Endothelial cell of umbilical vein (primary cell): ENCODE results near the gene BRD1. TPM values are rescaled to one million over a fixed set of nuclear protein-coding genes. Genes with fewer than 3 reads are reported as not detected.

Source experiments
- BruUV-seq: library from RNA; stranded (reverse); fragments of 400-500 nt; replicated peaks from 2 replicates; lab custom pipeline; 2021; lab: Mats Ljungman, UMichigan
- CTCF ChIA-PET: fragments of 300-600, 350-600 bp; sonication (Branson Sonifier 250); formaldehyde crosslinking; loops from one replicate; lab custom pipeline; 2021; ENCODE audit warnings: antibody characterized with exemption, inconsistent platforms; lab: Charles Lee
- POLR2A ChIA-PET: fragments of 300-600, 350-600 bp; sonication (Branson Sonifier 250); formaldehyde crosslinking; loops from one replicate; lab custom pipeline; 2021; ENCODE audit warnings: antibody characterized with exemption, inconsistent platforms; lab: Charles Lee
- DNase-seq: peaks from one replicate; pipeline ENCODE4 v3.0.0-alpha.2; 2011; ENCODE audit warnings: low read depth, low spot score
- FAIRE-seq: peaks from 2 replicates; lab custom pipeline; 2011; peaks lifted over from hg19 to GRCh38; lab: Jason Lieb, UNC
- H2AFZ ChIP-seq: 2 replicates; pipeline ENCODE4 v1.6.0; 2012; ENCODE audit warnings: low read depth, low read length, control low read depth, inconsistent platforms
- H3K27ac ChIP-seq: 2 replicates; pipeline ENCODE4 v1.5.1; 2011; ENCODE audit warnings: low read depth, mild to moderate bottlenecking, control low read depth, low read length, moderate library complexity; ENCODE audit not compliant: insufficient read depth
- H3K27me3 ChIP-seq, 2 experiments: 2 replicates each; pipeline versions ENCODE4 v1.6.0 to v1.6.1; 2011; ENCODE audit warnings: low read length in 2 of 2, mixed read lengths in 1 of 2; ENCODE audit not compliant: control insufficient read depth in 2 of 2, insufficient read depth in 2 of 2
- H3K36me3 ChIP-seq, 2 experiments: 2 replicates in 1 of 2; 3 replicates in 1 of 2; pipeline ENCODE4 v1.5.1; 2011; ENCODE audit warnings: low read length in 2 of 2, mild to moderate bottlenecking in 1 of 2, moderate library complexity in 1 of 2; ENCODE audit not compliant: control insufficient read depth in 2 of 2, insufficient read depth in 2 of 2; ENCODE audit errors: extremely low read depth in 1 of 2
- H3K4me1 ChIP-seq: 3 replicates; pipeline ENCODE4 v1.5.1; 2011; ENCODE audit warnings: mild to moderate bottlenecking, low read length; ENCODE audit not compliant: control insufficient read depth, insufficient read depth; ENCODE audit errors: extremely low read depth
- H3K4me2 ChIP-seq: 2 replicates; pipeline ENCODE4 v1.6.1; 2011; ENCODE audit warnings: low read length, control low read depth, mixed read lengths; ENCODE audit not compliant: insufficient read depth
- H3K4me3 ChIP-seq, 3 experiments: fragments of 200-600 bp in 1 of 3; sonication (generic), shearing (Covaris generic) in 1 of 3; replicated peaks in 1 of 3; 2 replicates each; pipeline ENCODE4 v1.5.1; 2011 to 2016; ENCODE audit warnings: control low read depth in 3 of 3, low read length in 3 of 3, mild to moderate bottlenecking in 2 of 3, inconsistent platforms in 1 of 3, low read depth in 1 of 3, moderate library complexity in 1 of 3; ENCODE audit not compliant: insufficient read depth in 1 of 3
- H3K79me2 ChIP-seq: 2 replicates; pipeline ENCODE4 v1.6.0; 2012; ENCODE audit warnings: low read length, inconsistent platforms; ENCODE audit not compliant: control insufficient read depth, insufficient read depth
- H3K9ac ChIP-seq: replicated peaks from 2 replicates; pipeline ENCODE3; 2011; ENCODE audit warnings: low read length, control low read depth; ENCODE audit not compliant: insufficient read depth; ENCODE audit errors: extremely low read depth
- H3K9me1 ChIP-seq: replicated peaks from 3 replicates; pipeline ENCODE4 v1.6.0; 2011; ENCODE audit warnings: mild to moderate bottlenecking, low read length; ENCODE audit not compliant: control insufficient read depth, insufficient read depth; ENCODE audit errors: extremely low read depth
- H3K9me3 ChIP-seq: replicated peaks from 2 replicates; pipeline ENCODE4 v1.5.1; 2012; ENCODE audit warnings: low read length, inconsistent platforms; ENCODE audit not compliant: control insufficient read depth, insufficient read depth
- H4K20me1 ChIP-seq: replicated peaks from 2 replicates; pipeline ENCODE3; 2011; ENCODE audit warnings: mild to moderate bottlenecking, low read length; ENCODE audit not compliant: control insufficient read depth, insufficient read depth; ENCODE audit errors: extremely low read depth
- CTCF ChIP-seq, 2 donors: IDR thresholded peaks; 1 replicate in 1 of 2; 2 replicates in 1 of 2; pipeline ENCODE4 v1.5.1; 2011; ENCODE audit warnings: low read length in 2 of 2, mild to moderate bottlenecking in 2 of 2, moderate library complexity in 2 of 2, control low read depth in 1 of 2, inconsistent platforms in 1 of 2, low read depth in 1 of 2; ENCODE audit not compliant: insufficient read depth in 1 of 2; ENCODE audit errors: extremely low read depth in 1 of 2
- EZH2 ChIP-seq: IDR thresholded peaks from 2 replicates; pipeline ENCODE4 v1.6.1; 2012; ENCODE audit warnings: borderline replicate concordance, low read depth, mild to moderate bottlenecking, moderate library complexity, low read length, inconsistent platforms; ENCODE audit not compliant: severe bottlenecking
- FOS ChIP-seq: IDR thresholded peaks from 2 replicates; pipeline ENCODE4 v1.6.1; 2011; ENCODE audit warnings: mild to moderate bottlenecking, low read length, moderate library complexity, borderline replicate concordance; ENCODE audit not compliant: insufficient read depth
- GATA2 ChIP-seq: IDR thresholded peaks from 2 replicates; pipeline ENCODE4 v1.7.0; 2011; ENCODE audit warnings: low read depth, mild to moderate bottlenecking, moderate library complexity, mixed read lengths, low read length; ENCODE audit not compliant: insufficient read length, insufficient read depth
- JUN ChIP-seq: IDR thresholded peaks from 2 replicates; pipeline ENCODE4 v1.6.1; 2011; ENCODE audit warnings: borderline replicate concordance, low read depth; ENCODE audit not compliant: insufficient read length, insufficient read depth
- MAX ChIP-seq: IDR thresholded peaks from 2 replicates; pipeline ENCODE4 v1.6.1; 2011; ENCODE audit not compliant: insufficient read depth, insufficient read length
- MYC ChIP-seq: IDR thresholded peaks from one replicate; pipeline ENCODE4 v1.6.1; 2011; ENCODE audit warnings: mild to moderate bottlenecking, low read depth, low read length
- POLR2A ChIP-seq: IDR thresholded peaks from 2 replicates; pipeline ENCODE4 v1.6.1; 2012; ENCODE audit warnings: low read depth, mild to moderate bottlenecking, control low read depth, low read length
- POLR2AphosphoS5 ChIP-seq: IDR thresholded peaks from 2 replicates; pipeline ENCODE4 v1.6.1; 2012; ENCODE audit warnings: low read depth, mild to moderate bottlenecking, control low read depth, low read length, moderate library complexity; ENCODE audit not compliant: insufficient read depth
- dilution Hi-C: fragments of 300-500 bp; cut with MboI; formaldehyde crosslinking; loops from one replicate; pipeline ENCODE4 v1.15.0; 2019; ENCODE audit warnings: low sequenced_read_pairs; ENCODE audit not compliant: extremely low pct_ligation_motif_present
- intact Hi-C: fragments of 100-400 bp; cut with micrococcal nuclease; formaldehyde crosslinking; loops from one replicate; pipeline ENCODE4 v1.10.0; 2022
- polyA plus RNA-seq, 4 experiments: library from polyadenylated mRNA; depleted of rRNA in 3 of 4; stranded (reverse) in 3 of 4; unstranded in 1 of 4; fragments of >200 nt; gene quantifications; 2 replicates each; pipeline versions ENCODE4 v1.2.1 to v1.2.3, GENCODE V29; 2011 to 2012; ENCODE audit warnings: missing spikeins in 1 of 4
- total RNA-seq: library from RNA; stranded (reverse); gene quantifications from 2 replicates; pipeline ENCODE4 v1.2.3, GENCODE V29; 2021

The BRD1 gene
- total and polyA plus RNA-seq, 2 donors (not counting 3 experiments of a cell fraction or from before 2014, with no cell fraction given): 8.1 to 41.1 TPM

GRCh38 chr22:49737101-49737551, 90.5 kb downstream of the BRD1 start:
- CTCF ChIA-PET: no interaction called here
- POLR2A ChIA-PET: no interaction called here
- no peak for DNase-seq

More at GRCh38 chr22:49737101-49737551, 90.5 kb downstream of the BRD1 start:
- H2AFZ ChIP-seq: no peak overlapping the region
- no peaks in the 10 kb centered on the region for H3K27me3 ChIP-seq
- dilution Hi-C loops: no loop called here
- no TSS peak for BruUV-seq
- H3K9me1 ChIP-seq: no peaks in the 10 kb centered on the region
- no peaks in the 10 kb centered on the region for H3K79me2 ChIP-seq
- no peaks in the 10 kb centered on the region for H3K36me3 ChIP-seq
- no peak for FAIRE-seq
- H3K9ac ChIP-seq: no peak overlapping the region
- TF ChIP-seq JUN: no peak
- no peak for TF ChIP-seq GATA2
- no peak for TF ChIP-seq POLR2A
- TF ChIP-seq MYC: no peak
- no peak for TF ChIP-seq FOS
- no peak for TF ChIP-seq CTCF (IDR thresholded peaks at IDR 0.05; ENCODE audit: extremely low read depth in 1 of 2, insufficient read depth in 1 of 2, low read depth in 1 of 2, low read length in 2 of 2)
- TF ChIP-seq MAX: no peak
- no peak for TF ChIP-seq POLR2AphosphoS5
- TF ChIP-seq EZH2: no peak
- H4K20me1 ChIP-seq: no peaks in the 10 kb centered on the region
- intact Hi-C loops: no loop called here
- no peak overlapping the region for H3K27ac ChIP-seq
- no peak overlapping the region for H3K4me3 ChIP-seq
- H3K9me3 ChIP-seq: no peaks in the 10 kb centered on the region
- H3K4me2 ChIP-seq: no peak overlapping the region
- no peaks in the 10 kb centered on the region for H3K4me1 ChIP-seq
